ENCODE results near the gene PF4V1. TPM values are rescaled to one million over a fixed set of nuclear protein-coding genes. Genes with fewer than 3 reads are reported as not detected.

PF4V1 gene
- total RNA-seq, 1 donor from 2014 or later: not detected

- no peak for DNase-seq (ENCODE audit: low spot score in 2 of 2, unreplicated experiment in 2 of 2)
- no peak overlapping the region for H3K4me3 Mint-ChIP-seq
- TF ChIP-seq CTCF (IDR thresholded peaks at IDR 0.05; ENCODE audit: unreplicated experiment): no peak
- H3K4me1 Mint-ChIP-seq: no peaks in the 10 kb centered on the region
- no peak overlapping the region for H3K27ac Mint-ChIP-seq
- no peaks in the 10 kb centered on the region for H3K9me3 Mint-ChIP-seq
- peaks cover 9% of the 10 kb centered on the region for H3K27me3 Mint-ChIP-seq (ENCODE audit: low read depth)
- no peaks in the 10 kb centered on the region for H3K36me3 Mint-ChIP-seq
Measured at GRCh38 chr4:73901031-73901430, 47.9 kb downstream of the PF4V1 start.

GRCh38 chr4:73902038-73902637, 49.0 kb downstream of the PF4V1 start:
- no peak overlapping the region for H3K27ac Mint-ChIP-seq
- no peak overlapping the region for H3K4me3 Mint-ChIP-seq
- DNase-seq (ENCODE audit: low spot score in 2 of 2, unreplicated experiment in 2 of 2): no peak
- H3K4me1 Mint-ChIP-seq: no peaks in the 10 kb centered on the region
- peaks cover 9% of the 10 kb centered on the region for H3K27me3 Mint-ChIP-seq (ENCODE audit: low read depth)
- H3K36me3 Mint-ChIP-seq: no peaks in the 10 kb centered on the region
- H3K9me3 Mint-ChIP-seq: no peaks in the 10 kb centered on the region
- no peak for TF ChIP-seq CTCF (IDR thresholded peaks at IDR 0.05; ENCODE audit: unreplicated experiment)

- DNase-seq (ENCODE audit: low spot score in 2 of 2, unreplicated experiment in 2 of 2): no peak
- H3K4me1 Mint-ChIP-seq: no peaks in the 10 kb centered on the region
Measured at GRCh38 chr4:73902817-73903547, 49.9 kb downstream of the PF4V1 start.

More at GRCh38 chr4:73902817-73903547, 49.9 kb downstream of the PF4V1 start:
- Mint-ChIP-seq H3K9me3 (no peaks in the 10 kb centered on the region), H3K27ac (no peak overlapping the region), H3K4me3 (no peak overlapping the region), H3K27me3 (ENCODE audit: low read depth) (peaks cover 9% of the 10 kb centered on the region), H3K36me3 (no peaks in the 10 kb centered on the region)
- TF ChIP-seq CTCF (IDR thresholded peaks at IDR 0.05; ENCODE audit: unreplicated experiment): no peak

Other genes with a start within 250 kb of the PF4V1 start
- 1.3 to 1.8 TPM (median 1.5 TPM) in 3 replicates for gene RASSF6, start 232.9 kb upstream of the PF4V1 start, total RNA-seq
- gene CXCL8, start 112.7 kb upstream of the PF4V1 start, total RNA-seq: 8.8 to 9.5 TPM (median 8.9 TPM) in 3 replicates
- 0.16 to 0.20 TPM (median 0.18 TPM) in 3 replicates for gene CXCL6, start 16.6 kb upstream of the PF4V1 start, total RNA-seq
- 0.47 to 0.77 TPM (median 0.74 TPM) in 3 replicates for gene CXCL1, start 16.1 kb downstream of the PF4V1 start, total RNA-seq
- gene PF4, start 128.7 kb downstream of the PF4V1 start, total RNA-seq: not detected in 3 replicates
- gene PPBP, start 134.9 kb downstream of the PF4V1 start, total RNA-seq: not detected in 3 replicates
- gene CXCL5, start 145.4 kb downstream of the PF4V1 start, total RNA-seq: 0.22 to 0.45 TPM (median 0.38 TPM) in 3 replicates
- gene CXCL3, start 185.4 kb downstream of the PF4V1 start, total RNA-seq: 2.1 to 2.8 TPM (median 2.3 TPM) in 3 replicates
- 8.7 to 12.7 TPM (median 9.8 TPM) in 3 replicates for gene CXCL2, start 245.9 kb downstream of the PF4V1 start, total RNA-seq

Measured in mesothelial cell of epicardium (in vitro differentiated cells).